Measurements from ENCODE around the gene SLC6A16. TPM values are rescaled to one million over a fixed set of nuclear protein-coding genes. Genes with fewer than 3 reads are reported as not detected.

SLC6A16 gene
- total and polyA plus RNA-seq, 2 of the 8 experiments (the other 6 are each of a cell fraction or from before 2014, with no cell fraction given): 1.1 to 1.5 TPM

GRCh38 chr19:49338023-49338677 lies 13.2 kb upstream of the SLC6A16 start:
- TF ChIP-seq POLR2AphosphoS5 (IDR thresholded peaks at IDR 0.05; ENCODE audit: low read depth, low read length) (0 out of 2 replicates have a peak, but pooled peaks have one; percentile 34), CHD2 (IDR thresholded peaks at IDR 0.05; ENCODE audit: low read length) (0 out of 2 replicates have a peak, but pooled peaks have one; percentile 7), EP300 (IDR thresholded peaks at IDR 0.05; ENCODE audit: borderline replicate concordance in 1 of 2, low read depth in 2 of 2, low read length in 2 of 2) (no peak), POLR2A (IDR thresholded peaks at IDR 0.05; ENCODE audit: control extremely low read depth in 1 of 2, low read depth in 2 of 2, low read length in 2 of 2) (peak; percentile 23 to 64; a peak in 2 of 3 replicates), KDM1A (IDR thresholded peaks at IDR 0.05; ENCODE audit: borderline replicate concordance, low read length) (no peak)
- ChIA-PET CTCF (ENCODE audit: partially characterized antibody) (interaction anchor here (0.8 to 2.5 kb wide), 7 partner anchors 9 to 165 kb away, joined by 5 to 9 read pairs (median 7); no protein-coding TSS in a partner anchor), POLR2A (ENCODE audit: partially characterized antibody) (interaction anchor here (0.9 to 6.9 kb wide), 18 partner anchors 8 to 243 kb away, joined by 3 to 63 read pairs (median 4); partner anchors contain the start of genes DKKL1, NOSIP, PRRG2 and TEAD2)
- H3K4me2 ChIP-seq (ENCODE audit: insufficient read depth in 1 of 2, low read depth in 2 of 2, low read length in 2 of 2): peak overlapping the region; percentile 88 to 99
- peak overlapping the region in 2 of 4 experiments; percentile 13 to 28; a peak in 3 of 7 replicates for H3K9ac ChIP-seq (replicated peaks in 1 of 4; ENCODE audit: extremely low read depth in 1 of 4, low read depth in 3 of 4, low read length in 3 of 4)
- H3K79me1 ChIP-seq (ENCODE audit: low read depth, low read length): no peaks in the 10 kb centered on the region
- no peak overlapping the region for H3K14ac ChIP-seq (ENCODE audit: insufficient read length)
- H3K4me1 ChIP-seq (replicated peaks in 1 of 4; ENCODE audit: control insufficient read depth in 3 of 4, insufficient read depth in 4 of 4, low read length in 3 of 4): peaks cover 0 to 17% (median 10%) of the 10 kb centered on the region in 4 experiments; a peak in 6 of 7 replicates
- no peak overlapping the region for H3K18ac ChIP-seq (ENCODE audit: extremely low read depth, low read length)
- H3K27ac ChIP-seq (ENCODE audit: low read depth, low read length): no peak overlapping the region
- no peak overlapping the region for H3K23ac ChIP-seq (ENCODE audit: insufficient read length)
- H3K4ac ChIP-seq (replicated peaks; ENCODE audit: insufficient read length, low read depth, low read length): no peak overlapping the region
- H3K56ac ChIP-seq (replicated peaks; ENCODE audit: insufficient read length, low read depth, low read length): no peak overlapping the region
- peaks cover 16 to 25% (median 21%) of the 10 kb centered on the region in 4 experiments; a peak in 7 of 8 replicates for H3K36me3 ChIP-seq (ENCODE audit: control insufficient read depth in 2 of 4, insufficient read depth in 4 of 4, low read length in 3 of 4)
- no peak for FAIRE-seq
- H3K9me3 ChIP-seq (ENCODE audit: insufficient read depth in 2 of 2, low read depth in 1 of 2, low read length in 1 of 2): no peaks in the 10 kb centered on the region
- H2BK12ac ChIP-seq (ENCODE audit: low read depth, low read length): no peak overlapping the region
- H2BK5ac ChIP-seq (ENCODE audit: low read depth, low read length): no peak overlapping the region
- H2AK5ac ChIP-seq (ENCODE audit: low read depth, low read length): no peak overlapping the region
- H4K91ac ChIP-seq (replicated peaks; ENCODE audit: insufficient read length, low read length): no peak overlapping the region
- H3K79me2 ChIP-seq (ENCODE audit: control insufficient read depth in 1 of 2, insufficient read depth in 2 of 2, low read length in 2 of 2): no peaks in the 10 kb centered on the region
- H3K27me3 ChIP-seq (replicated peaks in 1 of 4; ENCODE audit: control insufficient read depth in 3 of 4, extremely low read depth in 1 of 4, insufficient read depth in 3 of 4, low read length in 3 of 4): peaks cover 0 to 10% (median 3%) of the 10 kb centered on the region in 4 experiments; a peak in 4 of 7 replicates
- H4K8ac ChIP-seq (ENCODE audit: extremely low read depth, insufficient read depth, low read length): no peak overlapping the region; the same call in 1 of the 2 replicates
- peak in 1 of 2 experiments; percentile 75 for DNase-seq (ENCODE audit: low read depth in 1 of 2, low spot score in 2 of 2)
- H2BK15ac ChIP-seq (ENCODE audit: low read length): no peak overlapping the region
- peaks cover 13% of the 10 kb centered on the region for H3K23me2 ChIP-seq (ENCODE audit: low read depth, low read length)
- H4K20me1 ChIP-seq (replicated peaks in 1 of 2; ENCODE audit: control insufficient read depth in 1 of 2, insufficient read depth in 2 of 2, low read length in 2 of 2): peaks cover 9 to 22% of the 10 kb centered on the region in 2 experiments
- H3K4me3 ChIP-seq (ENCODE audit: extremely low read depth in 1 of 4, insufficient read depth in 2 of 4, low read depth in 3 of 4, low read length in 4 of 4): peak overlapping the region; percentile 13 to 56 (median 32); a peak in 7 of 8 replicates
- WGBS, 2 experiments (ENCODE audit: extremely low coverage in 1 of 2, insufficient coverage in 1 of 2, insufficient read length in 1 of 2, insufficient replicate concordance in 2 of 2, low coverage in 1 of 2, low lambda C conversion rate in 2 of 2, missing lambda C conversion rate in 1 of 2): 6% methylated on average over 32 of the region's 34 CpGs; no CpG with 5 or more reads in 1 of the 2 experiments
- no peak overlapping the region for H2BK20ac ChIP-seq (ENCODE audit: low read length)
- H4K5ac ChIP-seq (ENCODE audit: insufficient read length, low read depth, low read length): no peak overlapping the region
- H2AFZ ChIP-seq (ENCODE audit: low read length): no peak overlapping the region
- H2BK120ac ChIP-seq (replicated peaks; ENCODE audit: low read depth, low read length): no peak overlapping the region

Data from H1 (cell line).